OCI-LY3 (cell line): ENCODE data around the gene ZNF74.
"Not testable (repeated sequence)": the region's sequence is repeated elsewhere in the genome, so short reads cannot be mapped to it uniquely, and the experiment has no call there.

Experiments
- CTCF ChIP-seq: fragments of 200-600, 300-600 bp; sonication (generic); IDR thresholded peaks from 2 replicates; pipeline ENCODE4 v1.5.1; 2014; ENCODE audit warnings: antibody characterized with exemption, low read length, low read depth
- EZH2phosphoT487 ChIP-seq: fragments of 200-600 bp; shearing (Covaris generic); IDR thresholded peaks from 2 replicates; pipeline ENCODE4 v1.6.1; 2018; ENCODE audit warnings: antibody characterized with exemption, mixed run types, low read depth

- not testable (repeated sequence) for TF ChIP-seq EZH2phosphoT487, CTCF
These were observed 32.2 kb upstream of the ZNF74 start for GRCh38 chr22:20361752-20362229.
